Panc1 (cell line): Measurements from ENCODE around the gene SMIM12. TPM values are rescaled to one million over a fixed set of nuclear protein-coding genes. Genes with fewer than 3 reads are reported as not detected.

Experiments used
- ATAC-seq: fragments of 200-7000 bp; cut with Tn5 transposase; 2 replicates; pipeline ENCODE4 v1.9.1; 2020; ENCODE audit warnings: mild to moderate bottlenecking, moderate library complexity
- BruUV-seq: library from RNA; stranded (reverse); fragments of 400-500 nt; replicated peaks from 2 replicates; lab custom pipeline; 2021; lab: Mats Ljungman, UMichigan
- CTCF ChIA-PET: fragments of 300-600 bp; sonication (Branson Sonifier 250); formaldehyde crosslinking; loops from one replicate; lab custom pipeline; 2022; ENCODE audit warnings: antibody characterized with exemption; lab: Charles Lee
- POLR2A ChIA-PET: fragments of 300-600 bp; sonication (Branson Sonifier 250); formaldehyde crosslinking; loops from one replicate; lab custom pipeline; 2022; ENCODE audit warnings: antibody characterized with exemption; lab: Charles Lee
- DNase-seq: peaks from one replicate; pipeline ENCODE4 v3.0.0-alpha.2; 2010; ENCODE audit warnings: low read depth, low spot score
- H3K27ac ChIP-seq: 2 replicates; pipeline ENCODE4 v1.5.1; 2011; ENCODE audit warnings: mild to moderate bottlenecking, low read length, inconsistent platforms
- H3K27me3 ChIP-seq: fragments of 200-500 bp; sonication (Bioruptor generic); 2 replicates; pipeline ENCODE4 v1.6.0; 2014; ENCODE audit warnings: low read length, inconsistent platforms; ENCODE audit not compliant: control insufficient read depth, insufficient read depth
- H3K36me3 ChIP-seq: fragments of 200-500 bp; sonication (Bioruptor generic); 2 replicates; pipeline ENCODE4 v1.5.1; 2014; ENCODE audit warnings: inconsistent platforms, mild to moderate bottlenecking, low read length, moderate library complexity; ENCODE audit not compliant: control insufficient read depth, insufficient read depth
- H3K4me1 ChIP-seq: 2 replicates; pipeline ENCODE4 v1.5.1; 2011; ENCODE audit warnings: inconsistent platforms, mild to moderate bottlenecking, low read length, moderate library complexity; ENCODE audit not compliant: control insufficient read depth, insufficient read depth
- H3K4me3 ChIP-seq, 2 experiments: 2 replicates each; pipeline ENCODE4 v1.5.1; 2011 to 2012; ENCODE audit warnings: low read depth in 2 of 2, low read length in 2 of 2, mild to moderate bottlenecking in 2 of 2, inconsistent platforms in 1 of 2, moderate library complexity in 1 of 2
- H3K9me3 ChIP-seq: fragments of 200-500 bp; sonication (Bioruptor generic); 2 replicates; pipeline ENCODE4 v1.5.1; 2014; ENCODE audit warnings: low read depth, mild to moderate bottlenecking, inconsistent platforms, low read length, moderate library complexity; ENCODE audit not compliant: control insufficient read depth, insufficient read depth
- POLR2AphosphoS5 ChIP-seq: IDR thresholded peaks from 2 replicates; pipeline ENCODE4 v1.6.1; 2012; ENCODE audit warnings: mild to moderate bottlenecking, low read depth, low read length, moderate library complexity
- SIN3A ChIP-seq: IDR thresholded peaks from 2 replicates; pipeline ENCODE4 v1.6.1; 2012; ENCODE audit warnings: low read depth, mild to moderate bottlenecking, low read length, moderate library complexity, borderline replicate concordance; ENCODE audit not compliant: insufficient read depth
- TCF7L2 ChIP-seq: IDR thresholded peaks from 2 replicates; pipeline ENCODE4 v1.6.1; 2011; ENCODE audit warnings: mild to moderate bottlenecking, low read depth, low read length, inconsistent platforms
- in situ Hi-C: cut with HindIII; loops from 2 replicates; pipeline ENCODE4 v1.10.0; 2016; ENCODE audit warnings: low sequenced_read_pairs, low pct_unique_long_range_greater_than_20kb
- intact Hi-C: fragments of 100-400 bp; cut with micrococcal nuclease; formaldehyde crosslinking; loops from one replicate; pipeline ENCODE4 v1.10.0; 2022; ENCODE audit not compliant: unreplicated experiment
- total RNA-seq: library from RNA; stranded (reverse); gene quantifications from one replicate; pipeline ENCODE4 v1.2.1, GENCODE V29; 2021; ENCODE audit not compliant: unreplicated experiment
- TF ChIP-seq, protein P1 (sequence below): fragments of 450-650 bp; IDR thresholded peaks from 2 replicates; pipeline ENCODE4 v1.5.1; 2017; ENCODE audit warnings: mild to moderate bottlenecking
- TF ChIP-seq, protein P2 (sequence below), 2 experiments: IDR thresholded peaks; 2 replicates each; pipeline ENCODE4 v1.6.1; 2011 to 2012; ENCODE audit warnings: low read depth in 2 of 2, control low read depth in 1 of 2, low read length in 1 of 2, mild to moderate bottlenecking in 1 of 2, moderate library complexity in 1 of 2; ENCODE audit not compliant: insufficient read depth in 1 of 2

The SMIM12 gene
- total RNA-seq, 1 experiment from 2014 or later, result 47.5 TPM

DNA sequence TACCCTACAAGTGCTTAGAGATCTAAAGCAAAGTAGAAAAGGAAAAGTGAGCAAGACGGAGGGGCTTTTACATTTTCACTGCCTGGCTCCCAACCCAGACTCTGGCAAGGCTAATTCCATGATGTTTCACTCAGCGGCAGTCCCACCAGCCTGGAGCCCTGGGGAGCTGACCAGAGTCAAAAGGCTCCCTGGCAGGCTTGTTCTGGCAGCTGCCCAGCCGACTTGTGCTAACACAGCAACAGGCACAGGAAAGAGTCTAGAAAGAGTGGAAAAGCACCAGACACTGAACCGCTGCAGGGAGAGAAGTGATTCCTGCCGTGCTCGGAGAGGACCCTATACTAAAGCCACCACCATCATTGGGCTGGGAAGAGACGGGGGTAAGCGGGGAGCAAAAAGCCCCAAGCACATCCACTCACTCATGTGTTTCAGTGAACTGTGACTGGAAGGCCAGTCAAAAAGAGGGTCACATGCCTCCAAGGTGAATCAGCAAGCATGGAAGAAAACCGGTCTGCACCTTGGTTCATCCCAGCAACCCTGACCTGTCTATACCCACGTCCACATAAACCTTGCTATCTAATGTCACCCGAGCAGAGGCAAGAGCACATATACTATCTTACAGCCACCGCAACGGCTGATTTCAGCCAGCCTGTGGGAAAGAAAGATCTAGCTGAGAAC is 8.0 kb downstream of the SMIM12 start:
- DNase-seq, result no peak
- BruUV-seq, result no TSS peak
- Histone ChIP-seq H3K9me3 (no peaks in the 10 kb centered on the region), H3K36me3 (peaks cover 5% of the 10 kb centered on the region; the same call in 1 of the 2 replicates), H3K27ac (no peak overlapping the region), H3K4me3 (no peak overlapping the region), H3K4me1 (peaks cover 5% of the 10 kb centered on the region; the same call in 1 of the 2 replicates), H3K27me3 (no peaks in the 10 kb centered on the region)
- ChIA-PET CTCF (no interaction called here), POLR2A (no interaction called here)
- intact Hi-C loops (loop anchor here (1.0 kb wide), 1 partner anchor 65 kb away; no protein-coding TSS in a partner anchor), in situ Hi-C loops (no loop called here)
- no peak for ATAC-seq
- TF ChIP-seq SIN3A (no peak), POLR2AphosphoS5 (no peak), TCF7L2 (no peak)
- TF ChIP-seq, protein P1, sequence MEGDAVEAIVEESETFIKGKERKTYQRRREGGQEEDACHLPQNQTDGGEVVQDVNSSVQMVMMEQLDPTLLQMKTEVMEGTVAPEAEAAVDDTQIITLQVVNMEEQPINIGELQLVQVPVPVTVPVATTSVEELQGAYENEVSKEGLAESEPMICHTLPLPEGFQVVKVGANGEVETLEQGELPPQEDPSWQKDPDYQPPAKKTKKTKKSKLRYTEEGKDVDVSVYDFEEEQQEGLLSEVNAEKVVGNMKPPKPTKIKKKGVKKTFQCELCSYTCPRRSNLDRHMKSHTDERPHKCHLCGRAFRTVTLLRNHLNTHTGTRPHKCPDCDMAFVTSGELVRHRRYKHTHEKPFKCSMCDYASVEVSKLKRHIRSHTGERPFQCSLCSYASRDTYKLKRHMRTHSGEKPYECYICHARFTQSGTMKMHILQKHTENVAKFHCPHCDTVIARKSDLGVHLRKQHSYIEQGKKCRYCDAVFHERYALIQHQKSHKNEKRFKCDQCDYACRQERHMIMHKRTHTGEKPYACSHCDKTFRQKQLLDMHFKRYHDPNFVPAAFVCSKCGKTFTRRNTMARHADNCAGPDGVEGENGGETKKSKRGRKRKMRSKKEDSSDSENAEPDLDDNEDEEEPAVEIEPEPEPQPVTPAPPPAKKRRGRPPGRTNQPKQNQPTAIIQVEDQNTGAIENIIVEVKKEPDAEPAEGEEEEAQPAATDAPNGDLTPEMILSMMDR, result no peak
- TF ChIP-seq, protein P2, sequence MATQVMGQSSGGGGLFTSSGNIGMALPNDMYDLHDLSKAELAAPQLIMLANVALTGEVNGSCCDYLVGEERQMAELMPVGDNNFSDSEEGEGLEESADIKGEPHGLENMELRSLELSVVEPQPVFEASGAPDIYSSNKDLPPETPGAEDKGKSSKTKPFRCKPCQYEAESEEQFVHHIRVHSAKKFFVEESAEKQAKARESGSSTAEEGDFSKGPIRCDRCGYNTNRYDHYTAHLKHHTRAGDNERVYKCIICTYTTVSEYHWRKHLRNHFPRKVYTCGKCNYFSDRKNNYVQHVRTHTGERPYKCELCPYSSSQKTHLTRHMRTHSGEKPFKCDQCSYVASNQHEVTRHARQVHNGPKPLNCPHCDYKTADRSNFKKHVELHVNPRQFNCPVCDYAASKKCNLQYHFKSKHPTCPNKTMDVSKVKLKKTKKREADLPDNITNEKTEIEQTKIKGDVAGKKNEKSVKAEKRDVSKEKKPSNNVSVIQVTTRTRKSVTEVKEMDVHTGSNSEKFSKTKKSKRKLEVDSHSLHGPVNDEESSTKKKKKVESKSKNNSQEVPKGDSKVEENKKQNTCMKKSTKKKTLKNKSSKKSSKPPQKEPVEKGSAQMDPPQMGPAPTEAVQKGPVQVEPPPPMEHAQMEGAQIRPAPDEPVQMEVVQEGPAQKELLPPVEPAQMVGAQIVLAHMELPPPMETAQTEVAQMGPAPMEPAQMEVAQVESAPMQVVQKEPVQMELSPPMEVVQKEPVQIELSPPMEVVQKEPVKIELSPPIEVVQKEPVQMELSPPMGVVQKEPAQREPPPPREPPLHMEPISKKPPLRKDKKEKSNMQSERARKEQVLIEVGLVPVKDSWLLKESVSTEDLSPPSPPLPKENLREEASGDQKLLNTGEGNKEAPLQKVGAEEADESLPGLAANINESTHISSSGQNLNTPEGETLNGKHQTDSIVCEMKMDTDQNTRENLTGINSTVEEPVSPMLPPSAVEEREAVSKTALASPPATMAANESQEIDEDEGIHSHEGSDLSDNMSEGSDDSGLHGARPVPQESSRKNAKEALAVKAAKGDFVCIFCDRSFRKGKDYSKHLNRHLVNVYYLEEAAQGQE (IDR thresholded peaks at IDR 0.05; ENCODE audit: insufficient read depth in 1 of 2, low read depth in 2 of 2, low read length in 1 of 2), result no peak

DNA sequence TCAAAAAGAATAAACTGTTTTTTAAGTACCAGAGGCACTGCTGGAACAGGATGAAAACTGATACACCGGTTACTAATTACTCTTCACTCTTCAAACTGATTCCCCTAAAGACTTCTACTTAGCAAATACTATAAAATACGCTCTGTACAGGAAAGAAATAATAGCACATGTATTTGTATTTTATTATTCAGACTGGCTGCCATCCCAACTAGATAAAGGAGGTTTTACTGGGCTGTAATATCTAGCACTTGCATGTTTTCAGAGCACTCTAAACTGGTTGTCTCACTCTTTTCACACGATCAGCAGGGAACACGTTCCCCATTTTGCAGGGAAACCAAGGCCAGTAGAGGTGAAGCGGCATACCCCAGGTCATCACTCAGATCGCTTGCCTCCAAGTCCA is 9.2 kb downstream of the SMIM12 start:
- ChIA-PET POLR2A (no interaction called here), CTCF (no interaction called here)
- Histone ChIP-seq H3K27me3 (no peaks in the 10 kb centered on the region), H3K9me3 (no peaks in the 10 kb centered on the region), H3K4me1 (peaks cover 5% of the 10 kb centered on the region; the same call in 1 of the 2 replicates), H3K27ac (no peak overlapping the region), H3K36me3 (peaks cover 5% of the 10 kb centered on the region; the same call in 1 of the 2 replicates), H3K4me3 (no peak overlapping the region)
- DNase-seq (no peak), ATAC-seq (no peak)
- BruUV-seq, result no TSS peak
- intact Hi-C loops, result no loop called here
- TF ChIP-seq, protein P2 (IDR thresholded peaks at IDR 0.05; ENCODE audit: insufficient read depth in 1 of 2, low read depth in 2 of 2, low read length in 1 of 2), result no peak
- TF ChIP-seq TCF7L2 (no peak), SIN3A (no peak), POLR2AphosphoS5 (no peak)
- TF ChIP-seq, protein P1, result no peak
- in situ Hi-C loops, result no loop called here
